ENCODE data around the gene MDM1.

Gene MDM1

GRCh38 chr12:68331500-68331868, 678 bp downstream of the MDM1 start:
- peak overlapping the region; percentile 47; the same call in 1 of the 2 replicates for H3K27ac ChIP-seq (ENCODE audit: extremely low read depth, low read depth, low read length)
- H3K4me3 ChIP-seq (ENCODE audit: low read depth, low read length) = peak overlapping the region; percentile 62
- CTCF ChIA-PET = no interaction called here
- H3K9me3 ChIP-seq (ENCODE audit: control insufficient read depth, insufficient read depth, low read depth, low read length) = no peaks in the 10 kb centered on the region
- POLR2A ChIA-PET = interaction anchor here (0.6 to 1.3 kb wide), 3 partner anchors 26 to 678 kb away, joined by 3 read pairs; no protein-coding TSS in a partner anchor
- peaks cover 0 to 33% of the 10 kb centered on the region in 2 experiments; a peak in 1 of 3 replicates for H3K36me3 ChIP-seq (ENCODE audit: control insufficient read depth in 2 of 2, insufficient read depth in 1 of 2, low read length in 2 of 2)
- peaks cover under 1% of the 10 kb centered on the region; the same call in 1 of the 2 replicates for H3K4me1 ChIP-seq (ENCODE audit: control insufficient read depth, insufficient read depth, low read length)
- TF ChIP-seq ZNF292 (tag by site-specific recombination; IDR thresholded peaks at IDR 0.05; ENCODE audit: borderline replicate concordance, low read depth) = no peak
- no peak for TF ChIP-seq ZNF514 (tag by site-specific recombination; IDR thresholded peaks at IDR 0.05)

- TF ChIP-seq ZNF423 (tag by site-specific recombination; IDR thresholded peaks at IDR 0.05) (no peak), ZNF274 (IDR thresholded peaks at IDR 0.05; ENCODE audit: low read length) (no peak), ZNF274 (tag by site-specific recombination; IDR thresholded peaks at IDR 0.05; ENCODE audit: borderline replicate concordance) (no peak), ZBTB26 (tag by site-specific recombination; optimal IDR thresholded peaks at IDR 0.05) (no peak), GLIS1 (tag by site-specific recombination; IDR thresholded peaks at IDR 0.05) (no peak), ZNF114 (tag by site-specific recombination; IDR thresholded peaks at IDR 0.05) (no peak), KLF17 (tag by site-specific recombination; IDR thresholded peaks at IDR 0.05) (no peak), BCL6B (tag by site-specific recombination; IDR thresholded peaks at IDR 0.05) (no peak), ZNF223 (tag by site-specific recombination; IDR thresholded peaks at IDR 0.05) (no peak), ZNF292 (tag by site-specific recombination; IDR thresholded peaks at IDR 0.05; ENCODE audit: borderline replicate concordance, low read depth) (no peak), KLF16 (tag by site-specific recombination; IDR thresholded peaks at IDR 0.05) (no peak), ZNF654 (tag by site-specific recombination; IDR thresholded peaks at IDR 0.05; ENCODE audit: low read depth) (no peak), ZXDB (tag by site-specific recombination; IDR thresholded peaks at IDR 0.05) (no peak), ZBTB20 (tag by site-specific recombination; IDR thresholded peaks at IDR 0.05) (no peak), ZNF843 (tag by site-specific recombination; IDR thresholded peaks at IDR 0.05) (no peak), ZFP37 (tag by site-specific recombination; IDR thresholded peaks at IDR 0.05) (no peak), ZNF488 (tag by site-specific recombination; IDR thresholded peaks at IDR 0.05) (no peak), ZBTB49 (tag by site-specific recombination; IDR thresholded peaks at IDR 0.05; ENCODE audit: low read depth) (no peak), ZNF266 (tag by site-specific recombination; IDR thresholded peaks at IDR 0.05; ENCODE audit: low read depth) (no peak), ZSCAN5A (tag by site-specific recombination; IDR thresholded peaks at IDR 0.05) (no peak)
- Histone ChIP-seq H3K4me1 (ENCODE audit: control insufficient read depth, insufficient read depth, low read length) (no peaks in the 10 kb centered on the region), H3K4me3 (ENCODE audit: low read depth, low read length) (no peak overlapping the region), H3K36me3 (ENCODE audit: control insufficient read depth in 2 of 2, insufficient read depth in 1 of 2, low read length in 2 of 2) (peaks cover 0 to 46% of the 10 kb centered on the region in 2 experiments; a peak in 1 of 3 replicates), H3K9me3 (ENCODE audit: control insufficient read depth, insufficient read depth, low read depth, low read length) (no peaks in the 10 kb centered on the region), H3K27ac (ENCODE audit: extremely low read depth, low read depth, low read length) (no peak overlapping the region)
- ChIA-PET POLR2A (no interaction called here), CTCF (interaction anchor here (0.6 to 2.6 kb wide), 2 partner anchors 11 to 105 kb away, joined by 3 to 19 read pairs; no protein-coding TSS in a partner anchor)
Observed at GRCh38 chr12:68327896-68328295, 4.3 kb downstream of the MDM1 start.

All from HEK293 (cell line).